ENCODE data around the gene RNF151.
"Not testable (repeated sequence)": the region's sequence is repeated elsewhere in the genome, so short reads cannot be mapped to it uniquely, and the experiment has no call there.

The RNF151 gene

DNA sequence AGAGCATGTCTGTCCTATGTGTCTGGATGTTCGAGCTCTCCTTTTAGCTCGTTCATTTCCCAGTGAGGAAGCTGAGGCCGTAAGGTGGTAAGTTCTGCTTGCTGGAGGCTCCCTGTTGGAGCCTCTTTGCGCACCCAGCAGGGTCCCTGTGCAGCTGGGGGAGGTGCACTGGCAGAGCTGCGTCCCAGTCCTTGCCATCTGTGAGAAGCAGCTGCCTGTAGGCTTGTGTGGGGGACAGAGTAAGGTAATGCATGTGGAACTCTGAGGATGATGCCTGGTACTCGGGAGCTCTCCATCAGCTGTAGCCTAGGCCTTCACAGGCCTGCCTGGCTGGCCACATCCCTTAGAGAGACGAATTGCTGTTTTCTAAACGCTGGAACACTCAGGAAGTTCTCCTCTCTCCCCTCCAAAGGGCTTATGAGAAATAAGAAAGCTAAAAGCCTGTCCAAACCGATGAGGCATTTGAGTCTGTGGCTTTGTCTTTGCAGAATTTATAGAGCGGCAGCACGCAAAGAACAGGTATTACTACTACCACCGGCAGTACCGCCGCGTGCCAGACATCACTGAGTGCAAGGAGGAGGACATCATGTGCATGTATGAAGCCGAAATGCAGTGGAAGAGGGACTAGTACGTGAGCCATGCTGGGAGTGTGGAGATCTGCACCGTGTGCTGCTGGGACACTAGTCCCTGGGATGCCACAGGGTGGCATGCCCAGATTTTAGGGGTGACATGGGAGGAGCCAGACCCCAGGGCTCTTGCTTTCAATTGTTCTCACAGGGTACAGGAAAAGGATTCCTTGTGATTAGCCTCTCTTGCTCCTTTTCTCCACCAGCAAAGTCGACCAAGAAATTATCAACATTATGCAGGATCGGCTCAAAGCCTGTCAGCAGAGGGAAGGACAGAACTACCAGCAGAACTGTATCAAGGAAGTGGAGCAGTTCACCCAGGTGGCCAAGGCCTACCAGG, 5.7 kb upstream of the RNF151 start:
- peak; percentile 93 for FAIRE-seq

GRCh38 chr16:1961651-1962067, 5.0 kb upstream of the RNF151 start:
- peak; percentile 50 for FAIRE-seq

DNA sequence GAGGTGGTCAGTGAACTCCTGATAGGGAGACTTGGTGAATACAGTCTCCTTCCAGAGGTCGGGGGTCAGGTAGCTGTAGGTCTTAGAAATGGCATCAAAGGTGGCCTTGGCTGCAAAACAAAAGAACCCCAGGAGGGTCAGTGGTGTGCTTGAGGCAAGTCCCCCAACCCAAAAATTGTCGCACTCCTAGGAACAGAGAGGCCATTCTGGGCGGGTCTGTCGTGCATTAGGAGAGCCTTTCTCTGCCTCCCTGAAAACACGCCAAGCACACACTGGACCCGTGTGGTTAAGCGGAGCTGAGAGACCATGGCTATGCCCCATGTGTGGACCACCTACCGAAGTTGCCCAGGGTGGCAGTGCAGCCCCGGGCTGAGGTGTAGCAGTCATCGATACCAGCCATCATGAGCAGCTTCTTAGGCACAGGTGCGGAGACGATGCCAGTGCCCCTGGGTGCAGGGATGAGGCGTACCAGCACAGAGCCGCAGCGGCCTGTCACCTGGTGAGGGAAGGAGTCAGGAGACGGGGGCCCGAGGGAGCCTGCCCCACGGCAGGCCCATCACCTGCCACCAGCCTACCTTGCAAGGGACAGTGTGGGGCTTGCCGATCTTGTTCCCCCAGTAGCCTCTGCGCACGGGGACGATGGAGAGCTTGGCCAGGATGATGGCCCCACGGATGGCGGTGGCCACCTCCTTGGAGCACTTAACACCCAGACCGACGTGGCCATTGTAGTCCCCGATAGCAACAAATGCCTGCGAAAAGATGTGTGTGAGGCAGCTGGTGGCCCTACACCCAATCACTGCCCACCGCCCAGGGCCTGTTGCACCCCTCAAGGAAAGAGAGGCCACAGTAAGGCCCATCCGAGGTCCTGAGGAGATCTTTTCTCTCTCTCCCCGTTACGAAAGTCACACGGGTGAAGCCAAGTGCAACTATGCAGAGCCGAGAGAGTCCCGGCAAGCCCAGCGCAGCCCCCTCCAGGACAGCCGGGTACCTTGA, 4.2 kb upstream of the RNF151 start:
- FAIRE-seq, result not testable (repeated sequence)

- no peak for FAIRE-seq
Measured at GRCh38 chr16:1963806-1964505, 2.7 kb upstream of the RNF151 start.

GRCh38 chr16:1964506-1965395, 1.9 kb upstream of the RNF151 start, which contains the start of gene RPS2:
Gene RPS2, minus strand, starts transcription at chr16:1964826. Its CDS starts 201 bp downstream, at chr16:1964625.
- peak; percentile 97 for FAIRE-seq

DNA sequence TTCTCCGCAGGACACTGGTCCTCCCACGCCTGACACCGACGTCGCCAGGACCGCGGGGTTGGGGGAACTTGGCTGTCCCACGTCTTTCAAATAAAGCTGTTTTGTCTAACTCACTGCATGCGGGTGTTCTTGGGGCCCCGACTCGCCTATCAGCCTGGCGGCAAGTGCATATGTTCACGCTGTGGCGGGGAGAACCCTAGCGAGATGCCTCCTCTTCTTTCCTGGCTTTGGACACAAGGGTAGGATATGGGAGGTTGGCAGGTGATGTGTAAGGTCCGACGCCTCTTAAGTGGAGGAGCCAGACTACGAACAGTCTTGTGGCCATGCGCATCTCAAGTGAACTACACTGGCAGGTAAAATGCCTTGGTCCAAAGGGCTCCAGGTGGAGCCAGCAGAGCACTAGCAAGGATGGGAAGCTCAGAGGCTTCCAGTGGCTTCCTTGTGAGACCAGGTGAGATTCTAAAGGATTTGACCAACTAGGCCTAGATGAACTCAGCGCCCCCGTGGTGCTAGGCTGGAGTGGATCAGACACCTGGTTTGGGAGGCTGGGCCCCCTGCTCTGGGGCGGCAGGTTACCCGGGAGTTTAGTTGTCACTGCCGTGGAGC, 1.2 kb upstream of the RNF151 start:
- FAIRE-seq, result no peak

DNA sequence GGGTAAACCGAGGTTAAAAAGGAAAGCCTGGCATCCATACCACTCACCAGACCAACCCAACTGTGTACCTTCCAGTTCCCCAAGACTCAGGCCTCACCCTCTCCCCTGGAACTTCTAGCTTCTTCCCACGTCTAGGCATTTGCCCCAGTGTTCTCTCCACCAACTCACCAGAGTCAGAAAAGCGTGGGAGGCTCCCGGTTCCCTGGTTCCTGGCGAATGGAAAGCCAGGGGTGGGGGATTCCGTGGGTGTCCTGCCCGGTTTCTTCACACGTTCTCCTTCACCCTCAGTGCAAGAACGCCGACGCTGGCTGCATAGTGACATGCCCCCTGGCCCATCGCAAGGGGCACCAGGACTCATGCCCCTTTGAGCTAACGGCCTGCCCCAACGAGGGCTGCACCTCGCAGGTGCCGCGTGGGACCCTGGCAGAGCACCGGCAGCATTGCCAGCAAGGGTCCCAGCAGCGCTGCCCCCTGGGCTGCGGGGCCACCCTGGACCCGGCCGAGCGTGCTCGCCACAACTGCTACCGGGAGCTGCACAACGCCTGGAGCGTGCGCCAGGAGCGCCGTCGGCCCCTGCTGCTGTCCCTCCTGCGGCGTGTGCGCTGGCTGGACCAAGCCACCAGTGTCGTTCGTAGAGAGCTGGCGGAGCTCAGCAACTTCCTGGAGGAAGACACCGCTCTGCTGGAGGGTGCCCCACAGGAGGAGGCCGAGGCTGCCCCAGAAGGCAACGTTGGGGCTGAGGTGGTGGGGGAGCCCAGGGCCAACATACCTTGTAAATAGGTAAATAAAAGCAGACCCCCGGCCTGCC, 1.7 kb downstream of the RNF151 start:
- FAIRE-seq, result no peak

DNA sequence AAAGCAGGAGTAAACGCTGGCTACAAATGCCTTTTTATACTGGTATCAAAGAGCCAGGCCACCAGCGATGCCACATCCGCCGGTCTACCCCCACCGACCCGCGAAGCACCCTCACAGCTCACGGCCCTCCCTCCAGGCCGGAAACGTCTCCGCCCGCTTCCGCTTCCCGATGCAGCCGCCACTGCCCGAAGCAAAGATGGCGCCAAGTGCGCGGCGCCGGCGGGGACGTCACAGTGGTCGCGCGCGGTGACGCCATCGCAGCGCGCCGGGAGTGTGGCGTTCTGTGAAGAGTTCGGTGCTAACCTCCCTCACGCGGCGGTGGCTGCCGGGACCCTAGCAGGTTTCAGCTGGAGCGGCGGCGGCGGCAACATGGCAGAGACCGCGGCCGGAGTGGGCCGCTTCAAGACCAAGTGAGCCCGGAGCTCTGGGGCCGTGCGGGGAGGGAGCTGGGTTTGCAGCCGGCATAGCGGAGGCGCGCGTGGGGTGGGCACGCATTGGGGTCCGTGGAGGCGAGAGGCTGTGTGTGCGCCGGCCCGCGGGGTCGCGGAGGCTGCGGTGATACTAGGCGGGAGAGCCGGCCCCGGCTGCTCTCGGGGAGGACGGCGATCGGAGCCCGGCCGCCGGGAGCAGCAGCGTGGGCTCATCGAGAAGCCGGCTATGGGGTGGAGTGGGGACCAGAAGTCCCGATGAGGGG, 5.3 kb downstream of the RNF151 start, which contains the start of gene TBL3:
TBL3 (plus strand) TSS at position 258 of the 694 bp plus-strand sequence; CDS start at position 370, 112 bp downstream.
- FAIRE-seq, result peak; percentile 65

DNA sequence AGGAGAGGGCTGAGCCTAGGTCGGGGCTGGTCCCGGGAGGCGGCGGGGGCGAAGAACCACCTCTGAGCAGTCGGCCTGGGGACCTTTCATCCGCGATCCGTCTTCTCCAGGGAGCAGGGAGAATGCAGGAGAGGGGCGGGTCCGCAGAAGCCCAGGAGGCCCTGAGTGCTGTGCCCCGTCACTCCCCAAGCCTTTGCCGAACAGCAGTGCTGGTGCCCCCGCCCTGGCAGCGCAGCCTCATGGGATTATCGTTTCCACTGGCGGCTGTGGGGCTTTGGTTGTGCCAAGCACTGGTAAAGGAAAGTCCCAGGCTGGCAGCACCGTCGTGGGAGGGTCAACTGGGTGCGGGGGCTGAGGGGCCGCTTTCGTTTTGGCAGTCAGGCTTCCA, 5.8 kb downstream of the RNF151 start:
- no peak for FAIRE-seq

GRCh38 chr16:1973461-1974156, 7.0 kb downstream of the RNF151 start:
- FAIRE-seq, result no peak

DNA sequence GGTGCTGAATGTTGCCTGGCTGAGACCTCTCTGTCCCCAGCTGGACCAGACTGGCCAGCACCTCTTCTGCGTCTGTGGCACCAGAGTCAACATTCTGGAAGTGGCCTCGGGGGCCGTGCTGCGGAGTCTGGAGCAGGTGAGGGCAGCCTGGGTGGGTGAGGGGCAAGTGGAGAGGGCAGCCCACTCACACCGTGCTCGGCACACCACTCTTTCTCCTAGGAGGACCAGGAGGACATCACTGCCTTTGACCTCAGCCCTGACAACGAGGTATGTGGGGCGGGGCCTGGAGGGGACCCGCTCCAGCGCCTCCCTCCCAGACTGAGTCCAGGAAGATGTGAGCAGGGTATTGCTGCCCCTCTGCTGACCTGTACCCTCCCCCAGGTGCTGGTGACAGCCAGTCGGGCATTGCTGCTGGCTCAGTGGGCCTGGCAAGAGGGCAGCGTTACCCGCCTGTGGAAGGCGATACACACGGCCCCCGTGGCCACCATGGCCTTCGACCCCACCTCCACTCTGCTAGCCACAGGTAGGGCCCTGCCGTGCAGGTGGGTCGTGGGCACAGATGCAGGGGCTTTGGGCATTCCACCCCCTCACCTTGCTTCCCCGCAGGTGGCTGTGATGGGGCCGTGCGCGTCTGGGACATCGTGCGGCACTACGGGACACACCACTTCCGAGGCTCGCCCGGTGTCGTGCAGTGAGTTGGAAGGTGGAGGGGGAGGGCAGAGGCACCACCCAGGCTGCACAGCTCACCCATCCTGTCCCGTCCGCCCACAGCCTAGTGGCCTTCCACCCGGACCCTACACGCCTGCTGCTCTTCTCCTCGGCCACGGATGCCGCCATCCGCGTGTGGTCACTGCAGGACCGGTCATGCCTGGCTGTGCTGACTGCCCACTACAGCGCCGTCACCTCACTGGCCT, 7.8 kb downstream of the RNF151 start:
- no peak for FAIRE-seq

- no peak for FAIRE-seq
Measured at GRCh38 chr16:1975432-1976215, 9.0 kb downstream of the RNF151 start.

DNA sequence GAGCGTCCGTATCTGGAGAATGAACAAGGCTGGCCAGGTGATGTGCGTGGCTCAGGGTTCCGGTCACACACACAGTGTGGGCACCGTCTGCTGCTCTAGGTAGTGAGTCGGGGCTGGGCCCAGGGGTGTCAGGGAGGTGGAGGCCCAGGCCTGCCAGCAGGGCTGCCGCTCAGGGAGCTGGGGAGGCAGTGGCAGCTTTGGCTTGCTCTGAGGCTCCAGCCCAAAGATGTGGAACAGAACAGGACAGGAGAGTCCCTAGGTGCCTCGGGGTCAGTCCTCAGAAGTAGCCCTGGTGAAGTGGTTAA, 9.5 kb downstream of the RNF151 start:
- no peak for FAIRE-seq

DNA sequence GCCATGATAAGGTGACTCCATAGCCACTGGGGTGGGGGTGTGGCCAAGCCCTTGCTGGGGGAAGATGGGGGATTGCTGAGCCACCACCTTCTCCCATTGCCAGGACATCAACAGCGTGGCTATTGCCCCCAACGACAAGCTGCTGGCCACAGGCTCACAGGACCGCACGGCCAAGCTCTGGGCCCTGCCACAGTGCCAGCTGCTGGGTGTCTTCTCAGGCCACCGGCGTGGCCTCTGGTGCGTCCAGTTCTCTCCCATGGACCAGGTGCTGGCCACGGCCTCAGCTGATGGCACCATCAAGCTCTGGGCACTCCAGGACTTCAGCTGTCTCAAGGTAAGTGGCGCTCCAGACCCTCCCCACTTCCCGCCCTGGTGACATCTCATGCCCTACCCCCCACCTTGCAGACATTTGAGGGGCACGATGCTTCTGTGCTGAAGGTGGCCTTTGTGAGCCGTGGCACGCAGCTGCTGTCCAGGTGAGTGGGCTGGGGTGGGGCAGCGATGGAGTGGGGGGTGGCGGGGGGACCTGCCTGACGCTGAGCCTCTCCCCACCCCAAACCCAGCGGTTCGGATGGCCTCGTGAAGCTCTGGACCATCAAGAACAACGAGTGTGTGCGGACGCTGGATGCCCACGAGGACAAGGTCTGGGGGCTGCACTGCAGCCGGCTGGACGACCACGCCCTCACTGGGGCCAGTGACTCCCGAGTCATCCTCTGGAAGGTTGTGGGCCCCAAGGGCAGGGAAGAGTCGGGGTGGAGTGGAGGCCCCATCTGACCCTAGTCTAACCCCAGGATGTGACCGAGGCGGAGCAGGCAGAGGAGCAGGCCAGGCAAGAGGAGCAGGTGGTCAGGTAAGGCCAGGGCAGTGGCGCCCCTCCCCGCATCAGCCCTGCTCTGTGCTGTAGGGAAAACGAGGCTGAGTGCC, 10.6 kb downstream of the RNF151 start:
- no peak for FAIRE-seq

- FAIRE-seq, result no peak
Measured at GRCh38 chr16:1977875-1978268, 11.2 kb downstream of the RNF151 start.

All from G401.6 (cell line).